ENCODE results near the gene SH3BP1.

SH3BP1 gene

GRCh38 chr22:37623075-37624016 lies 16.1 kb upstream of the SH3BP1 start:
- Histone ChIP-seq H4K20me1 (ENCODE audit: low read depth, low read length) (no peaks in the 10 kb centered on the region), H3K4me2 (ENCODE audit: low read depth, low read length, poor library complexity, severe bottlenecking) (no peak overlapping the region), H3F3A (ENCODE audit: insufficient read depth) (peaks cover 13% of the 10 kb centered on the region), H3K27ac (ENCODE audit: low read depth, low read length) (peak overlapping the region; percentile 85), H3K79me2 (ENCODE audit: insufficient read depth, low read length) (no peaks in the 10 kb centered on the region), H3K9me3 (ENCODE audit: insufficient read depth, low read length) (no peaks in the 10 kb centered on the region), H3K9ac (ENCODE audit: low read length) (peak overlapping the region; percentile 14; the same call in 1 of the 2 replicates), H3K36me3 (ENCODE audit: low read length) (no peaks in the 10 kb centered on the region), H3K4me3 (ENCODE audit: insufficient read depth, low read length, poor library complexity, severe bottlenecking) (no peak overlapping the region), H3K9me2 (replicated peaks; ENCODE audit: insufficient read depth, low read length) (no peaks in the 10 kb centered on the region), H3K27me3 (ENCODE audit: low read length) (no peaks in the 10 kb centered on the region), H2AFZ (ENCODE audit: low read depth, low read length, severe bottlenecking) (no peak overlapping the region)
- no peak for TF ChIP-seq EZH2phosphoT487 (conservative IDR thresholded peaks at IDR 0.05; ENCODE audit: low read length)
- TF ChIP-seq, protein P1, sequence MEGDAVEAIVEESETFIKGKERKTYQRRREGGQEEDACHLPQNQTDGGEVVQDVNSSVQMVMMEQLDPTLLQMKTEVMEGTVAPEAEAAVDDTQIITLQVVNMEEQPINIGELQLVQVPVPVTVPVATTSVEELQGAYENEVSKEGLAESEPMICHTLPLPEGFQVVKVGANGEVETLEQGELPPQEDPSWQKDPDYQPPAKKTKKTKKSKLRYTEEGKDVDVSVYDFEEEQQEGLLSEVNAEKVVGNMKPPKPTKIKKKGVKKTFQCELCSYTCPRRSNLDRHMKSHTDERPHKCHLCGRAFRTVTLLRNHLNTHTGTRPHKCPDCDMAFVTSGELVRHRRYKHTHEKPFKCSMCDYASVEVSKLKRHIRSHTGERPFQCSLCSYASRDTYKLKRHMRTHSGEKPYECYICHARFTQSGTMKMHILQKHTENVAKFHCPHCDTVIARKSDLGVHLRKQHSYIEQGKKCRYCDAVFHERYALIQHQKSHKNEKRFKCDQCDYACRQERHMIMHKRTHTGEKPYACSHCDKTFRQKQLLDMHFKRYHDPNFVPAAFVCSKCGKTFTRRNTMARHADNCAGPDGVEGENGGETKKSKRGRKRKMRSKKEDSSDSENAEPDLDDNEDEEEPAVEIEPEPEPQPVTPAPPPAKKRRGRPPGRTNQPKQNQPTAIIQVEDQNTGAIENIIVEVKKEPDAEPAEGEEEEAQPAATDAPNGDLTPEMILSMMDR (IDR thresholded peaks at IDR 0.05; ENCODE audit: insufficient read depth, low read length, poor library complexity, severe bottlenecking), result peak; percentile 98

GRCh38 chr22:37624017-37624365 lies 15.5 kb upstream of the SH3BP1 start:
- peaks cover 16% of the 10 kb centered on the region for H3F3A ChIP-seq (ENCODE audit: insufficient read depth)
- no peaks in the 10 kb centered on the region for H3K9me3 ChIP-seq (ENCODE audit: insufficient read depth, low read length)
- TF ChIP-seq EZH2phosphoT487 (conservative IDR thresholded peaks at IDR 0.05; ENCODE audit: low read length), result no peak
- TF ChIP-seq, protein P1 (IDR thresholded peaks at IDR 0.05; ENCODE audit: insufficient read depth, low read length, poor library complexity, severe bottlenecking), result no peak
- no peak overlapping the region for H3K4me3 ChIP-seq (ENCODE audit: insufficient read depth, low read length, poor library complexity, severe bottlenecking)
- peak overlapping the region; percentile 85 for H3K27ac ChIP-seq (ENCODE audit: low read depth, low read length)
- H3K9ac ChIP-seq (ENCODE audit: low read length), result peak overlapping the region; percentile 14; the same call in 1 of the 2 replicates
- H3K27me3 ChIP-seq (ENCODE audit: low read length), result no peaks in the 10 kb centered on the region
- H4K20me1 ChIP-seq (ENCODE audit: low read depth, low read length), result no peaks in the 10 kb centered on the region
- H3K79me2 ChIP-seq (ENCODE audit: insufficient read depth, low read length), result no peaks in the 10 kb centered on the region
- no peaks in the 10 kb centered on the region for H3K9me2 ChIP-seq (replicated peaks; ENCODE audit: insufficient read depth, low read length)
- H2AFZ ChIP-seq (ENCODE audit: low read depth, low read length, severe bottlenecking), result no peak overlapping the region
- H3K36me3 ChIP-seq (ENCODE audit: low read length), result no peaks in the 10 kb centered on the region
- no peak overlapping the region for H3K4me2 ChIP-seq (ENCODE audit: low read depth, low read length, poor library complexity, severe bottlenecking)

DNA sequence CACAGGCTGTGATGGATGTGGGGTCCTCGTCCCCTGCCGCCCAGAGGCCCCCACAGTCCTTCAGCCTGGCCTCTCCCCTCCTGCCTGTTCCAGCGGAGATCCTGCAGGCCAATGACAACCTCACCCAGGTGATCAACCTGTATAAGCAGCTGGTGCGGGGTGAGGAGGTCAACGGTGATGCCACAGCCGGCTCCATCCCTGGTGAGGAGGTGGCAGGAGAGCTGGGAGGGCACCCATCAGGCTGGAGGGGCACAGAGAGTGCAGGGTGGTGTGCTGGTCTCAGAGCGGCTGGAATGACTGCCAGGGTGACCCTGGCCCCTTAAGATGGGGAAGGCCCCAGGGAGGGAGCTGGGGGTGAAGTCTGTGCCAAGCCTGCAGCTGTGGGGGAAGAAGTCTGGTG lies 14.6 kb upstream of the SH3BP1 start:
- Histone ChIP-seq H3K27me3 (ENCODE audit: low read length) (no peaks in the 10 kb centered on the region), H3K4me2 (ENCODE audit: low read depth, low read length, poor library complexity, severe bottlenecking) (no peak overlapping the region), H3K9ac (ENCODE audit: low read length) (0 out of 2 replicates have a peak overlapping the region, but pooled peaks have one; percentile 8), H3K79me2 (ENCODE audit: insufficient read depth, low read length) (no peaks in the 10 kb centered on the region), H3F3A (ENCODE audit: insufficient read depth) (peaks cover 16% of the 10 kb centered on the region), H3K9me3 (ENCODE audit: insufficient read depth, low read length) (no peaks in the 10 kb centered on the region), H4K20me1 (ENCODE audit: low read depth, low read length) (no peaks in the 10 kb centered on the region), H3K4me3 (ENCODE audit: insufficient read depth, low read length, poor library complexity, severe bottlenecking) (no peak overlapping the region), H3K36me3 (ENCODE audit: low read length) (no peaks in the 10 kb centered on the region), H3K9me2 (replicated peaks; ENCODE audit: insufficient read depth, low read length) (no peaks in the 10 kb centered on the region), H3K27ac (ENCODE audit: low read depth, low read length) (peak overlapping the region; percentile 85), H2AFZ (ENCODE audit: low read depth, low read length, severe bottlenecking) (no peak overlapping the region)
- TF ChIP-seq, protein P1 (IDR thresholded peaks at IDR 0.05; ENCODE audit: insufficient read depth, low read length, poor library complexity, severe bottlenecking), result no peak
- no peak for TF ChIP-seq EZH2phosphoT487 (conservative IDR thresholded peaks at IDR 0.05; ENCODE audit: low read length)
